ENCODE data around the gene PEF1.

GRCh38 chr1:31615939-31616338, 28.7 kb downstream of the PEF1 start:
- no peak for TF ChIP-seq TAF1 (IDR thresholded peaks at IDR 0.05; ENCODE audit: borderline replicate concordance, low read depth, low read length)
- TF ChIP-seq POLR2A (IDR thresholded peaks at IDR 0.05; ENCODE audit: low read depth, low read length) = no peak
- TF ChIP-seq POLR2AphosphoS5 (IDR thresholded peaks at IDR 0.05; ENCODE audit: low read depth, low read length) = no peak

All from GM12892 (cell line).